Panc1 (cell line): ENCODE data around the gene TBC1D9B.

ENCODE experiments used
- POLR2AphosphoS5 ChIP-seq: IDR thresholded peaks from 2 replicates; pipeline ENCODE4 v1.6.1; 2012; ENCODE audit warnings: mild to moderate bottlenecking, low read depth, low read length, moderate library complexity
- TF ChIP-seq, protein P1 (sequence below): fragments of 450-650 bp; IDR thresholded peaks from 2 replicates; pipeline ENCODE4 v1.5.1; 2017; ENCODE audit warnings: mild to moderate bottlenecking

DNA sequence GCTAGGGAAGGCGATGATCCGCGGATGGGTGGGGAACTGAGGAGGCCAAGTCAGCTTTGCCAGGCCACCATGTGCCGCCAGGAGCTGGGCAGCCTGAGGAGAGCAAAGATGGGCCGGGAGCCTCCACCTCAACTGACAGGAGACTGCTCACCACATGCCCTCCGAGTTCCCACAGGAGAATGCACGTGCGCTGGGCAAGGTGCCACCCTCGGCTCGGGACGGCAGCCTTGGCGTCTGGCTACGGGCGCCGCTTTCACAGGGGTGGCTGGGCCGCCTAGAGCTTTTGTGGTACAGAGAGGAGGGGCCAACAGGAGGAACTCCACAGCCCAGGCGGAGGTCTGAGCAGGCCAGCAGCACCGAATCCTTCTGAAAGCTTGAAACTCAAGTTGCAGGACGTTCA, 5.3 kb upstream of the TBC1D9B start:
- TF ChIP-seq, protein P1, sequence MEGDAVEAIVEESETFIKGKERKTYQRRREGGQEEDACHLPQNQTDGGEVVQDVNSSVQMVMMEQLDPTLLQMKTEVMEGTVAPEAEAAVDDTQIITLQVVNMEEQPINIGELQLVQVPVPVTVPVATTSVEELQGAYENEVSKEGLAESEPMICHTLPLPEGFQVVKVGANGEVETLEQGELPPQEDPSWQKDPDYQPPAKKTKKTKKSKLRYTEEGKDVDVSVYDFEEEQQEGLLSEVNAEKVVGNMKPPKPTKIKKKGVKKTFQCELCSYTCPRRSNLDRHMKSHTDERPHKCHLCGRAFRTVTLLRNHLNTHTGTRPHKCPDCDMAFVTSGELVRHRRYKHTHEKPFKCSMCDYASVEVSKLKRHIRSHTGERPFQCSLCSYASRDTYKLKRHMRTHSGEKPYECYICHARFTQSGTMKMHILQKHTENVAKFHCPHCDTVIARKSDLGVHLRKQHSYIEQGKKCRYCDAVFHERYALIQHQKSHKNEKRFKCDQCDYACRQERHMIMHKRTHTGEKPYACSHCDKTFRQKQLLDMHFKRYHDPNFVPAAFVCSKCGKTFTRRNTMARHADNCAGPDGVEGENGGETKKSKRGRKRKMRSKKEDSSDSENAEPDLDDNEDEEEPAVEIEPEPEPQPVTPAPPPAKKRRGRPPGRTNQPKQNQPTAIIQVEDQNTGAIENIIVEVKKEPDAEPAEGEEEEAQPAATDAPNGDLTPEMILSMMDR: no peak
- TF ChIP-seq POLR2AphosphoS5: no peak
